Measurements from ENCODE around the gene TRAF3IP1.
"Not testable (repeated sequence)": the region's sequence is repeated elsewhere in the genome, so short reads cannot be mapped to it uniquely, and the experiment has no call there.

The TRAF3IP1 gene

GRCh38 chr2:238344517-238344916 is 24.2 kb downstream of the TRAF3IP1 start:
- DNase-seq: no peak

GRCh38 chr2:238345297-238345968 is 25.1 kb downstream of the TRAF3IP1 start:
- DNase-seq: no peak

GRCh38 chr2:238346544-238346943 is 26.2 kb downstream of the TRAF3IP1 start:
- DNase-seq: no peak

- no peak for DNase-seq
Observed at GRCh38 chr2:238350150-238350897, 30.0 kb downstream of the TRAF3IP1 start.

- DNase-seq: no peak
Observed at GRCh38 chr2:238351315-238351714, 31.0 kb downstream of the TRAF3IP1 start.

- no peak for DNase-seq
Observed at GRCh38 chr2:238352361-238352760, 32.0 kb downstream of the TRAF3IP1 start.

GRCh38 chr2:238358769-238359168 is 38.5 kb downstream of the TRAF3IP1 start:
- no peak for DNase-seq

- DNase-seq: no peak
Observed at GRCh38 chr2:238359403-238359802, 39.1 kb downstream of the TRAF3IP1 start.

GRCh38 chr2:238361877-238362276 is 41.6 kb downstream of the TRAF3IP1 start:
- no peak for DNase-seq

- DNase-seq: no peak
Observed at GRCh38 chr2:238362626-238363025, 42.3 kb downstream of the TRAF3IP1 start.

GRCh38 chr2:238369591-238370040 is 49.3 kb downstream of the TRAF3IP1 start:
- no peak for DNase-seq

- DNase-seq: no peak
Observed at GRCh38 chr2:238370094-238370822, 49.9 kb downstream of the TRAF3IP1 start.

GRCh38 chr2:238370823-238371372 is 50.6 kb downstream of the TRAF3IP1 start:
- peak; percentile 47 for DNase-seq

GRCh38 chr2:238372277-238372676 is 52.0 kb downstream of the TRAF3IP1 start:
- not testable (repeated sequence) for DNase-seq

GRCh38 chr2:238376884-238377391 is 56.6 kb downstream of the TRAF3IP1 start:
- DNase-seq: no peak

GRCh38 chr2:238378230-238379095 is 58.1 kb downstream of the TRAF3IP1 start:
- DNase-seq: no peak

GRCh38 chr2:238379096-238379810 is 58.9 kb downstream of the TRAF3IP1 start:
- DNase-seq: no peak

GRCh38 chr2:238380336-238380735 is 60.0 kb downstream of the TRAF3IP1 start:
- DNase-seq: no peak

- no peak for DNase-seq
Observed at GRCh38 chr2:238380785-238381184, 60.5 kb downstream of the TRAF3IP1 start.

GRCh38 chr2:238381341-238382115 is 61.2 kb downstream of the TRAF3IP1 start:
- no peak for DNase-seq

GRCh38 chr2:238382381-238382781 is 62.1 kb downstream of the TRAF3IP1 start:
- no peak for DNase-seq

All from retina (tissue), 1 donor.